NCI-H1092 (cell line): ENCODE data around the gene TARP.

Experiments used
- DNase-seq: peaks from one replicate; lab custom pipeline; 2025; lab: John Stamatoyannopoulos, UW

The TARP gene

GRCh38 chr7:38273286-38273995 lies at the start of gene TARP:
Gene TARP (minus strand): TSS chr7:38273636.
- DNase-seq: no peak

GRCh38 chr7:38323156-38323555 lies 49.7 kb upstream of the TARP start:
- no peak for DNase-seq

- no peak for DNase-seq
These were observed 49.0 kb upstream of the TARP start for GRCh38 chr7:38322461-38322860.

GRCh38 chr7:38321967-38322366 lies 48.5 kb upstream of the TARP start:
- no peak for DNase-seq

GRCh38 chr7:38321515-38321944 lies 48.1 kb upstream of the TARP start:
- DNase-seq: no peak

- no peak for DNase-seq
These were observed 47.6 kb upstream of the TARP start for GRCh38 chr7:38321050-38321449.

- DNase-seq: no peak
These were observed 46.4 kb upstream of the TARP start for GRCh38 chr7:38319873-38320272.

GRCh38 chr7:38318803-38319416 lies 45.5 kb upstream of the TARP start:
- DNase-seq: peak; percentile 45

GRCh38 chr7:38318241-38318640 lies 44.8 kb upstream of the TARP start:
- no peak for DNase-seq

- no peak for DNase-seq
These were observed 44.1 kb upstream of the TARP start for GRCh38 chr7:38317515-38317914.

GRCh38 chr7:38316733-38317360 lies 43.4 kb upstream of the TARP start:
- no peak for DNase-seq

- no peak for DNase-seq
These were observed 42.0 kb upstream of the TARP start for GRCh38 chr7:38315410-38315809.

GRCh38 chr7:38312821-38313220 lies 39.4 kb upstream of the TARP start:
- no peak for DNase-seq

GRCh38 chr7:38311329-38311937 lies 38.0 kb upstream of the TARP start:
- peak; percentile 71 for DNase-seq

GRCh38 chr7:38310591-38311101 lies 37.2 kb upstream of the TARP start:
- DNase-seq: no peak

GRCh38 chr7:38309555-38309954 lies 36.1 kb upstream of the TARP start:
- no peak for DNase-seq

GRCh38 chr7:38308140-38308539 lies 34.7 kb upstream of the TARP start:
- no peak for DNase-seq

- no peak for DNase-seq
These were observed 34.2 kb upstream of the TARP start for GRCh38 chr7:38307640-38308039.

- no peak for DNase-seq
These were observed 33.5 kb upstream of the TARP start for GRCh38 chr7:38306914-38307313.

GRCh38 chr7:38306171-38306570 lies 32.7 kb upstream of the TARP start:
- DNase-seq: no peak

- no peak for DNase-seq
These were observed 30.4 kb upstream of the TARP start for GRCh38 chr7:38303866-38304265.

- no peak for DNase-seq
These were observed 26.7 kb upstream of the TARP start for GRCh38 chr7:38300175-38300574.
